MM.1S (cell line): ENCODE measurements around the gene HTRA1.

Source experiments
- CTCF ChIP-seq: fragments of 300-600 bp; sonication (generic); IDR thresholded peaks from 2 replicates; pipeline ENCODE4 v1.5.1; 2016; ENCODE audit warnings: antibody characterized with exemption, low read length, mixed read lengths
- EZH2 ChIP-seq: fragments of 300-600 bp; sonication (generic); optimal IDR thresholded peaks from 2 replicates; pipeline ENCODE3; 2017; ENCODE audit warnings: low read depth, mild to moderate bottlenecking, antibody characterized with exemption, low read length, mixed read lengths

- TF ChIP-seq CTCF (no peak), EZH2 (no peak)
Measured at GRCh38 chr10:122487174-122487765, 25.9 kb downstream of the HTRA1 start.
